SK-N-SH (cell line): Measurements from ENCODE around the gene RASSF1. TPM values are rescaled to one million over a fixed set of nuclear protein-coding genes. Genes with fewer than 3 reads are reported as not detected.

Source experiments
- CTCF ChIA-PET: fragments of 300-600, 350-600 bp; formaldehyde crosslinking; extraction: SDS; loops from one replicate; lab custom pipeline; 2021; lab: Yijun Ruan, JAX
- POLR2A ChIA-PET: fragments of 350-600 bp; sonication (Branson Sonifier 250); formaldehyde crosslinking; extraction: SDS; loops from one replicate; lab custom pipeline; 2020; ENCODE audit warnings: antibody characterized with exemption, inconsistent platforms; lab: Yijun Ruan, JAX
- DNase-seq: peaks from one replicate; pipeline ENCODE4 v3.0.0; 2012
- H2AFZ ChIP-seq: fragments of 200-600 bp; sonication (generic); 2 replicates; pipeline ENCODE4 v1.8.1; 2016; ENCODE audit warnings: antibody characterized with exemption, mild to moderate bottlenecking, low read depth
- H3F3A ChIP-seq: fragments of 200-600 bp; sonication (generic); replicated peaks from 2 replicates; pipeline ENCODE3; 2016; ENCODE audit warnings: antibody characterized with exemption, mild to moderate bottlenecking; ENCODE audit not compliant: insufficient read depth
- H3K27ac ChIP-seq, 2 experiments: fragments of 200-500 bp in 1 of 2; fragments of 200-600 bp in 1 of 2; sonication (Bioruptor generic) in 1 of 2; sonication (generic), shearing (Covaris generic) in 1 of 2; 2 replicates each; pipeline versions ENCODE4 v1.5.1 to v1.6.1; 2014 to 2016; ENCODE audit warnings: low read depth in 2 of 2, inconsistent platforms in 1 of 2, low read length in 1 of 2, mild to moderate bottlenecking in 1 of 2, mixed read lengths in 1 of 2
- H3K27me3 ChIP-seq: fragments of 200-600 bp; sonication (generic), shearing (Covaris generic); 2 replicates; pipeline ENCODE4 v1.6.1; 2016; ENCODE audit warnings: mixed run types; ENCODE audit not compliant: insufficient read depth
- H3K36me3 ChIP-seq, 2 experiments: fragments of 200-500 bp in 1 of 2; fragments of 200-600 bp in 1 of 2; sonication (Bioruptor generic) in 1 of 2; sonication (generic) in 1 of 2; replicated peaks in 1 of 2; 2 replicates each; pipeline versions ENCODE3 to v1.5.1; 2014 to 2016; ENCODE audit warnings: low read length in 1 of 2, mild to moderate bottlenecking in 1 of 2; ENCODE audit not compliant: insufficient read depth in 2 of 2, control insufficient read depth in 1 of 2
- H3K4me1 ChIP-seq, 2 experiments: fragments of 200-500 bp in 1 of 2; fragments of 200-600 bp in 1 of 2; sonication (Bioruptor generic) in 1 of 2; sonication (generic), shearing (Covaris generic) in 1 of 2; 2 replicates each; pipeline versions ENCODE4 v1.5.1 to v1.6.1; 2014 to 2016; ENCODE audit warnings: low read depth in 1 of 2, low read length in 1 of 2, mixed run types in 1 of 2; ENCODE audit not compliant: insufficient read depth in 2 of 2, control insufficient read depth in 1 of 2
- H3K4me2 ChIP-seq: fragments of 200-600 bp; sonication (generic), shearing (Covaris generic); 2 replicates; pipeline ENCODE4 v1.6.1; 2017; ENCODE audit warnings: mixed run types
- H3K4me3 ChIP-seq, 2 experiments: fragments of 200-500 bp in 1 of 2; fragments of 200-600 bp in 1 of 2; sonication (Bioruptor generic) in 1 of 2; sonication (generic), shearing (Covaris generic) in 1 of 2; 2 replicates each; pipeline versions ENCODE4 v1.5.1 to v1.8.1; 2014 to 2016; ENCODE audit warnings: low read depth in 2 of 2, inconsistent platforms in 1 of 2, low read length in 1 of 2, mild to moderate bottlenecking in 1 of 2, mixed read lengths in 1 of 2, moderate library complexity in 1 of 2
- H3K79me2 ChIP-seq: fragments of 200-600 bp; sonication (generic); 2 replicates; pipeline ENCODE4 v1.8.1; 2017; ENCODE audit warnings: mild to moderate bottlenecking; ENCODE audit not compliant: insufficient read depth
- H3K9ac ChIP-seq: fragments of 200-600 bp; sonication (generic); 2 replicates; pipeline ENCODE4 v1.6.1; 2017; ENCODE audit warnings: mixed run types
- H3K9me2 ChIP-seq: fragments of 200-600 bp; sonication (generic); 2 replicates; pipeline ENCODE4 v1.6.1; 2017; ENCODE audit warnings: mixed run types
- H3K9me3 ChIP-seq: fragments of 200-600 bp; sonication (generic); 2 replicates; pipeline ENCODE4 v1.6.1; 2017; ENCODE audit warnings: mixed run types, mild to moderate bottlenecking, moderate library complexity
- H4K20me1 ChIP-seq: fragments of 200-600 bp; sonication (generic); 2 replicates; pipeline ENCODE4 v1.6.1; 2017; ENCODE audit warnings: mild to moderate bottlenecking, mixed run types; ENCODE audit not compliant: insufficient read depth
- CHD2 ChIP-seq: fragments of 150-350 bp; IDR thresholded peaks from 2 replicates; pipeline ENCODE4 v1.6.1; 2018; ENCODE audit warnings: low read length; ENCODE audit not compliant: partially characterized antibody
- CTCF ChIP-seq: fragments of 200-600 bp; sonication (generic); IDR thresholded peaks from 2 replicates; pipeline ENCODE4 v1.6.1; 2017; ENCODE audit warnings: antibody characterized with exemption, mild to moderate bottlenecking, moderate library complexity
- ELF1 ChIP-seq: IDR thresholded peaks from 2 replicates; pipeline ENCODE4 v1.4.0; 2012
- EP300 ChIP-seq, 2 experiments: IDR thresholded peaks; 2 replicates each; pipeline versions ENCODE4 v1.4.0 to v1.6.1; 2012; ENCODE audit warnings: borderline replicate concordance in 1 of 2, low read depth in 1 of 2, low read length in 1 of 2
- EZH2phosphoT487 ChIP-seq: fragments of 200-600 bp; sonication (generic); IDR thresholded peaks from 2 replicates; pipeline ENCODE4 v1.6.1; 2017; ENCODE audit warnings: low read depth, mixed run types, mild to moderate bottlenecking, antibody characterized with exemption, moderate library complexity, borderline replicate concordance
- FOSL2 ChIP-seq: IDR thresholded peaks from 2 replicates; pipeline ENCODE4 v1.4.0; 2012; ENCODE audit warnings: low read depth, mild to moderate bottlenecking, moderate library complexity, borderline replicate concordance
- FOXM1 ChIP-seq: IDR thresholded peaks from 2 replicates; pipeline ENCODE4 v1.4.0; 2012; ENCODE audit warnings: low read depth, mild to moderate bottlenecking
- GABPA ChIP-seq: IDR thresholded peaks from 2 replicates; pipeline ENCODE4 v1.4.0; 2012; ENCODE audit warnings: low read depth, mild to moderate bottlenecking
- GATA2 ChIP-seq: sonication (generic); formaldehyde crosslinking; IDR thresholded peaks from 2 replicates; pipeline ENCODE4 v1.5.0; 2020; ENCODE audit warnings: mild to moderate bottlenecking, missing genetic modification reagents
- JUND ChIP-seq: IDR thresholded peaks from 2 replicates; pipeline ENCODE4 v1.4.0; 2012
- MXI1 ChIP-seq: IDR thresholded peaks from 2 replicates; pipeline ENCODE4 v1.6.1; 2012; ENCODE audit warnings: mild to moderate bottlenecking, low read depth, low read length, improper control_type of control experiment
- NFIC ChIP-seq: IDR thresholded peaks from 2 replicates; pipeline ENCODE4 v1.4.0; 2012; ENCODE audit warnings: borderline replicate concordance
- NRF1 ChIP-seq: IDR thresholded peaks from 2 replicates; pipeline ENCODE4 v1.6.1; 2012; ENCODE audit warnings: low read depth, mild to moderate bottlenecking, low read length
- POLR2AphosphoS5 ChIP-seq: IDR thresholded peaks from 2 replicates; pipeline ENCODE4 v1.6.1; 2012; ENCODE audit warnings: low read depth, low read length
- RAD21 ChIP-seq: IDR thresholded peaks from 2 replicates; pipeline ENCODE4 v1.6.1; 2012; ENCODE audit warnings: mild to moderate bottlenecking, low read length
- RFX5 ChIP-seq: IDR thresholded peaks from 2 replicates; pipeline ENCODE4 v1.6.1; 2012; ENCODE audit warnings: mild to moderate bottlenecking, improper control_type of control experiment, low read length
- TAF1 ChIP-seq: IDR thresholded peaks from 2 replicates; pipeline ENCODE4 v1.6.1; 2012; ENCODE audit warnings: low read depth, mild to moderate bottlenecking, low read length, moderate library complexity, borderline replicate concordance
- TCF12 ChIP-seq: IDR thresholded peaks from 2 replicates; pipeline ENCODE4 v1.4.0; 2012
- TEAD4 ChIP-seq: IDR thresholded peaks from 2 replicates; pipeline ENCODE4 v1.4.0; 2012; ENCODE audit warnings: mild to moderate bottlenecking, borderline replicate concordance; ENCODE audit not compliant: insufficient read depth
- YY1 ChIP-seq: IDR thresholded peaks from 2 replicates; pipeline ENCODE4 v1.4.0; 2012; ENCODE audit warnings: low read depth, mild to moderate bottlenecking
- WGBS: methylation state at CpG from one replicate; pipeline ENCODE4 v1.1.6; 2017; ENCODE audit warnings: low lambda C conversion rate; 5-methylcytosine and 5-hydroxymethylcytosine counted together
- polyA plus RNA-seq, 3 experiments: library from polyadenylated mRNA; depleted of rRNA; stranded (reverse); fragments of >200 nt; gene quantifications; 2 replicates each; pipeline ENCODE4 v1.2.3, GENCODE V29; 2012
- TF ChIP-seq, protein P1 (sequence below): IDR thresholded peaks from 2 replicates; pipeline ENCODE4 v1.4.0; 2012; ENCODE audit warnings: low read depth, borderline replicate concordance
- TF ChIP-seq, protein P2 (sequence below): fragments of 150-350 bp; IDR thresholded peaks from 2 replicates; pipeline ENCODE4 v1.6.1; 2017; ENCODE audit warnings: antibody characterized with exemption, low read length, low read depth, borderline replicate concordance
- TF ChIP-seq, protein P3 (sequence below): IDR thresholded peaks from 2 replicates; pipeline ENCODE4 v1.6.1; 2012; ENCODE audit warnings: mild to moderate bottlenecking, low read depth, low read length, moderate library complexity
- TF ChIP-seq, protein P4 (sequence below): IDR thresholded peaks from 2 replicates; pipeline ENCODE4; 2012

The RASSF1 gene
- polyA plus RNA-seq, 1 of the 3 experiments (the other 2 are of a cell fraction) = 28.1 TPM

GRCh38 chr3:50337175-50337861 is 3.3 kb downstream of the RASSF1 start:
- 0% methylated on average over 23 of the region's 79 CpGs for WGBS
- H3K79me2 ChIP-seq = peaks cover 57% of the 10 kb centered on the region
- H3K4me3 ChIP-seq = peak overlapping the region; percentile 77 to 79
- TF ChIP-seq JUND = no peak; the same call in 1 of the 2 replicates
- no peak; the same call in none of the 2 replicates for TF ChIP-seq TAF1
- no peak for TF ChIP-seq GATA2
- no peak for TF ChIP-seq EZH2phosphoT487
- 0 out of 2 replicates have a peak, but pooled peaks have one; percentile 34 for TF ChIP-seq FOXM1
- no peak for TF ChIP-seq YY1
- TF ChIP-seq, protein P1, sequence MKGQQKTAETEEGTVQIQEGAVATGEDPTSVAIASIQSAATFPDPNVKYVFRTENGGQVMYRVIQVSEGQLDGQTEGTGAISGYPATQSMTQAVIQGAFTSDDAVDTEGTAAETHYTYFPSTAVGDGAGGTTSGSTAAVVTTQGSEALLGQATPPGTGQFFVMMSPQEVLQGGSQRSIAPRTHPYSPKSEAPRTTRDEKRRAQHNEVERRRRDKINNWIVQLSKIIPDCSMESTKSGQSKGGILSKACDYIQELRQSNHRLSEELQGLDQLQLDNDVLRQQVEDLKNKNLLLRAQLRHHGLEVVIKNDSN = no peak
- TF ChIP-seq POLR2AphosphoS5 = peak; percentile 76
- no peak for TF ChIP-seq FOSL2
- TF ChIP-seq RAD21 = no peak
- no peak for TF ChIP-seq ELF1
- TF ChIP-seq, protein P2, sequence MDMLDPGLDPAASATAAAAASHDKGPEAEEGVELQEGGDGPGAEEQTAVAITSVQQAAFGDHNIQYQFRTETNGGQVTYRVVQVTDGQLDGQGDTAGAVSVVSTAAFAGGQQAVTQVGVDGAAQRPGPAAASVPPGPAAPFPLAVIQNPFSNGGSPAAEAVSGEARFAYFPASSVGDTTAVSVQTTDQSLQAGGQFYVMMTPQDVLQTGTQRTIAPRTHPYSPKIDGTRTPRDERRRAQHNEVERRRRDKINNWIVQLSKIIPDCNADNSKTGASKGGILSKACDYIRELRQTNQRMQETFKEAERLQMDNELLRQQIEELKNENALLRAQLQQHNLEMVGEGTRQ = no peak
- no peak for TF ChIP-seq CTCF
- peak; percentile 25 for TF ChIP-seq CHD2
- TF ChIP-seq GABPA = no peak
- peak; percentile 13 to 41; a peak in 1 of 4 replicates for TF ChIP-seq EP300 (IDR thresholded peaks at IDR 0.05; ENCODE audit: borderline replicate concordance in 1 of 2, low read depth in 1 of 2, low read length in 1 of 2)
- no peak for TF ChIP-seq TCF12
- TF ChIP-seq RFX5 = peak; percentile 59; the same call in 1 of the 2 replicates
- TF ChIP-seq MXI1 = peak; percentile 96
- TF ChIP-seq NRF1 = peak; percentile 75
- no peak for TF ChIP-seq NFIC
- TF ChIP-seq, protein P3, sequence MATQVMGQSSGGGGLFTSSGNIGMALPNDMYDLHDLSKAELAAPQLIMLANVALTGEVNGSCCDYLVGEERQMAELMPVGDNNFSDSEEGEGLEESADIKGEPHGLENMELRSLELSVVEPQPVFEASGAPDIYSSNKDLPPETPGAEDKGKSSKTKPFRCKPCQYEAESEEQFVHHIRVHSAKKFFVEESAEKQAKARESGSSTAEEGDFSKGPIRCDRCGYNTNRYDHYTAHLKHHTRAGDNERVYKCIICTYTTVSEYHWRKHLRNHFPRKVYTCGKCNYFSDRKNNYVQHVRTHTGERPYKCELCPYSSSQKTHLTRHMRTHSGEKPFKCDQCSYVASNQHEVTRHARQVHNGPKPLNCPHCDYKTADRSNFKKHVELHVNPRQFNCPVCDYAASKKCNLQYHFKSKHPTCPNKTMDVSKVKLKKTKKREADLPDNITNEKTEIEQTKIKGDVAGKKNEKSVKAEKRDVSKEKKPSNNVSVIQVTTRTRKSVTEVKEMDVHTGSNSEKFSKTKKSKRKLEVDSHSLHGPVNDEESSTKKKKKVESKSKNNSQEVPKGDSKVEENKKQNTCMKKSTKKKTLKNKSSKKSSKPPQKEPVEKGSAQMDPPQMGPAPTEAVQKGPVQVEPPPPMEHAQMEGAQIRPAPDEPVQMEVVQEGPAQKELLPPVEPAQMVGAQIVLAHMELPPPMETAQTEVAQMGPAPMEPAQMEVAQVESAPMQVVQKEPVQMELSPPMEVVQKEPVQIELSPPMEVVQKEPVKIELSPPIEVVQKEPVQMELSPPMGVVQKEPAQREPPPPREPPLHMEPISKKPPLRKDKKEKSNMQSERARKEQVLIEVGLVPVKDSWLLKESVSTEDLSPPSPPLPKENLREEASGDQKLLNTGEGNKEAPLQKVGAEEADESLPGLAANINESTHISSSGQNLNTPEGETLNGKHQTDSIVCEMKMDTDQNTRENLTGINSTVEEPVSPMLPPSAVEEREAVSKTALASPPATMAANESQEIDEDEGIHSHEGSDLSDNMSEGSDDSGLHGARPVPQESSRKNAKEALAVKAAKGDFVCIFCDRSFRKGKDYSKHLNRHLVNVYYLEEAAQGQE = no peak
- TF ChIP-seq, protein P4, sequence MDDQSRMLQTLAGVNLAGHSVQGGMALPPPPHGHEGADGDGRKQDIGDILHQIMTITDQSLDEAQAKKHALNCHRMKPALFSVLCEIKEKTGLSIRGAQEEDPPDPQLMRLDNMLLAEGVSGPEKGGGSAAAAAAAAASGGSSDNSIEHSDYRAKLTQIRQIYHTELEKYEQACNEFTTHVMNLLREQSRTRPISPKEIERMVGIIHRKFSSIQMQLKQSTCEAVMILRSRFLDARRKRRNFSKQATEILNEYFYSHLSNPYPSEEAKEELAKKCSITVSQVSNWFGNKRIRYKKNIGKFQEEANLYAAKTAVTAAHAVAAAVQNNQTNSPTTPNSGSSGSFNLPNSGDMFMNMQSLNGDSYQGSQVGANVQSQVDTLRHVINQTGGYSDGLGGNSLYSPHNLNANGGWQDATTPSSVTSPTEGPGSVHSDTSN = no peak
- no peak for TF ChIP-seq TEAD4

More at GRCh38 chr3:50337175-50337861, 3.3 kb downstream of the RASSF1 start:
- peak; percentile 100 for DNase-seq
- Histone ChIP-seq H3K4me2 (peak overlapping the region; percentile 96), H3K27me3 (no peaks in the 10 kb centered on the region), H3F3A (peaks cover 3% of the 10 kb centered on the region), H4K20me1 (peaks cover 10% of the 10 kb centered on the region; the same call in 1 of the 2 replicates), H3K4me1 (peaks cover 10 to 33% of the 10 kb centered on the region in 2 experiments), H3K9me2 (no peaks in the 10 kb centered on the region), H2AFZ (peak overlapping the region; percentile 84), H3K9me3 (no peaks in the 10 kb centered on the region), H3K9ac (peak overlapping the region; percentile 78), H3K27ac (peak overlapping the region; percentile 82 to 98), H3K36me3 (no peaks in the 10 kb centered on the region)
- POLR2A ChIA-PET = interaction anchor here (0.5 to 3.6 kb wide), 16 partner anchors 10 to 232 kb away, joined by 3 to 38 read pairs (median 4); partner anchors contain the start of genes C3orf18, CYB561D2, HEMK1 and HYAL3
- CTCF ChIA-PET = interaction anchor here (0.7 to 6.8 kb wide), 17 partner anchors 10 to 229 kb away, joined by 3 to 60 read pairs (median 4); partner anchors contain the start of genes CYB561D2, HYAL1, HYAL2 and IFRD2
